Astrocyte (in vitro differentiated cells and primary cell): Measurements from ENCODE around the gene EFEMP1.

Source experiments
- EZH2 ChIP-seq: IDR thresholded peaks from 2 replicates; pipeline ENCODE4 v1.6.1; 2012; ENCODE audit warnings: mild to moderate bottlenecking, low read length, inconsistent platforms; ENCODE audit not compliant: insufficient read depth
- TF ChIP-seq, protein P1 (sequence below): IDR thresholded peaks from 2 replicates; pipeline ENCODE4 v1.5.1; 2011; ENCODE audit warnings: low read depth, mild to moderate bottlenecking, inconsistent platforms, low read length, moderate library complexity; ENCODE audit not compliant: insufficient read depth

DNA sequence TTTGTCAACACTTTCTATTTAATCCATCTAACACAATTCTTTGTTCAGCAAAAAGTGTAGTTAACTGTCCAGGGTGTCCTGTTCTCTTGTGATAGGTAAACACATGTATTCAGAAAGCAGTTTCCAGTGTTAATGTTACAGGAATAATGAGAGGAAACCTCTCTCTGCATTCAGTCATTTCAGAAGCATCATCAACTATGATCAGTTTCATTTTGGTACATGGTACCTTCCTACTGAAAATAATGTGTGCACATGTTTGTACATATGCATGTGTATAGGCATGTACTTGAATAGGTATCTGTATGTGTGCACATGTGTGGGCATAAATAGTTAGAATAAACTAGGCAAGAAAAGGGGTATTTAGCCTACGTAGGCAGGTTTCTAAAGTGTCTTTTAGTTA, 16.6 kb downstream of the EFEMP1 start:
- TF ChIP-seq, protein P1, sequence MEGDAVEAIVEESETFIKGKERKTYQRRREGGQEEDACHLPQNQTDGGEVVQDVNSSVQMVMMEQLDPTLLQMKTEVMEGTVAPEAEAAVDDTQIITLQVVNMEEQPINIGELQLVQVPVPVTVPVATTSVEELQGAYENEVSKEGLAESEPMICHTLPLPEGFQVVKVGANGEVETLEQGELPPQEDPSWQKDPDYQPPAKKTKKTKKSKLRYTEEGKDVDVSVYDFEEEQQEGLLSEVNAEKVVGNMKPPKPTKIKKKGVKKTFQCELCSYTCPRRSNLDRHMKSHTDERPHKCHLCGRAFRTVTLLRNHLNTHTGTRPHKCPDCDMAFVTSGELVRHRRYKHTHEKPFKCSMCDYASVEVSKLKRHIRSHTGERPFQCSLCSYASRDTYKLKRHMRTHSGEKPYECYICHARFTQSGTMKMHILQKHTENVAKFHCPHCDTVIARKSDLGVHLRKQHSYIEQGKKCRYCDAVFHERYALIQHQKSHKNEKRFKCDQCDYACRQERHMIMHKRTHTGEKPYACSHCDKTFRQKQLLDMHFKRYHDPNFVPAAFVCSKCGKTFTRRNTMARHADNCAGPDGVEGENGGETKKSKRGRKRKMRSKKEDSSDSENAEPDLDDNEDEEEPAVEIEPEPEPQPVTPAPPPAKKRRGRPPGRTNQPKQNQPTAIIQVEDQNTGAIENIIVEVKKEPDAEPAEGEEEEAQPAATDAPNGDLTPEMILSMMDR = no peak
- TF ChIP-seq EZH2 = no peak
